Putamen (tissue), 1 donor: ENCODE measurements around the gene ECI2.
"Not testable (repeated sequence)": the region's sequence is repeated elsewhere in the genome, so short reads cannot be mapped to it uniquely, and the experiment has no call there.

ENCODE experiments used
- DNase-seq: peaks from one replicate; pipeline ENCODE4 v3.0.0-alpha.2; 2016; ENCODE audit warnings: low spot score

ECI2 gene

DNA sequence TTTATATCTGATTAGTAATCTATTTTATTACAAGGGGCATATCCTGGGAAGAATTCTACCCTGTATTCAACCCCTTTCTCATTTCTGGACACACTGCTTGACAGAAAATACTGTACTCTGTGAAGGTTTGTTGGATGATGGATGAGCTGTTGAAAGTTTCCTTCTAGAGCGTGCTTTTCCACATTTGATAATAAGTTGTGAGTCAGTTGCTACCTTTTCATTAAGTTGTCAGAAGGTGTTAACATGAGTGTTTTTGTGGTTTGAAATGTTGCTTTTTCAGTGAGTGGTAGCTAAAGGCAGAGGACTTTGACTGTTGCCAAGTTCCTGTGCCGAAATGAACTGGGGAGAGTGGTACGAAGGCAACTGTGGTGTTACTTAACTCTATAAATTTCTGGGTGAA lies 3.9 kb upstream of the ECI2 start:
- DNase-seq: no peak

GRCh38 chr6:4138186-4138585 lies 2.8 kb upstream of the ECI2 start:
- no peak for DNase-seq

GRCh38 chr6:4136354-4136831 lies 1.0 kb upstream of the ECI2 start:
- DNase-seq: no peak

- DNase-seq: peak; percentile 97
Observed at GRCh38 chr6:4135665-4136353, 434 bp upstream of the ECI2 start.

GRCh38 chr6:4133941-4134838 lies 1.2 kb downstream of the ECI2 start:
- DNase-seq: no peak

DNA sequence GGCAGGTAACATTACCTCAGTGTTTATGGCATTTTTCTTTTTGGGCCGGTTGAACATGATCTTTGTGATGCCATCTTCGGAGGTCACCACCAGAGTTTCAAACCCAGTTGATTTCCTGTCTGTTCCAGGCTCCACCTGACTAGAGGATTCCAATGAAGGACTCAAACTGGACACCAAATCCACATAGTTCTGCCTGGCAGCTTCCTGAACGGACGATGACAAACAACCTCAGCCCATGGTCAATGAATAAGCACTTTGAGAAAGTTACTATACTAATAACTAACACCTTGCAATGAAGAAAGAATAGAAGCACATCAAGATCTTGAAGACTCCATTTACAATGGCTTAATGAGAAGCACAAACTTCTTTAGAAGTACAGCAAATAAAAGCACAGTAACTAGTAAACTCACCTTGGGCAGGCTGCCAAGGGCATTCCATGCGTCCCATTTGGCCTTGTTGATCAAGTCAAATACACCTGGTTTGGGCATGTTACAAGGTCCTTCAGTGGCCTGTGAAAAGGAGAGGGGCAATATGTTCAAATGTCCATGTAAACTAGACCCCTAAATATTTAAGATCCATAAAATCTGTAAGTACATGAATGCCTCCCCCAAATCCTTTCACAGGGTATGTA lies 4.9 kb downstream of the ECI2 start:
- DNase-seq: no peak

GRCh38 chr6:4129446-4129845 lies 5.9 kb downstream of the ECI2 start:
- DNase-seq: no peak

DNA sequence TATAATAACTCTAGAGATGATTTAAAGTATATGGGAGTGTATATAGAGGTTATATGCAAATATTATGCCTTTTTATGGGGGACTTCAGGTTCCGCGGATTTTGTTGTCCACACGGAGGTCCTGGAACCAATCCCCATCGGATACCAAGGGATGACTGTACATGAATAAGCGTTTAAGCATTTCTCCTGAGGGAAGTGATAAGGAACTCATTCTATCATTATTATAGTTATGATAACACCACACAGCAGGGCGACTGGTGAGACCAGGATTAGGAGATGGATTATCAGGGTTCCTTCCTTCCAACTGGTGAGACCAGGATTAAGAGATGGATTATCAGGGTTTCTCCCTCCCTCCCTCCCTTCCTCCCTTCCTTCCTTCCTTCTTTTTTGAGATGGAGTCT lies 6.6 kb downstream of the ECI2 start:
- no peak for DNase-seq

- DNase-seq: no peak
Observed at GRCh38 chr6:4128072-4128471, 7.3 kb downstream of the ECI2 start.

GRCh38 chr6:4125933-4126864 lies 9.2 kb downstream of the ECI2 start:
- no peak for DNase-seq

- DNase-seq: no peak
Observed at GRCh38 chr6:4125500-4125899, 9.9 kb downstream of the ECI2 start.

GRCh38 chr6:4124351-4124750 lies 11.0 kb downstream of the ECI2 start:
- DNase-seq: no peak

DNA sequence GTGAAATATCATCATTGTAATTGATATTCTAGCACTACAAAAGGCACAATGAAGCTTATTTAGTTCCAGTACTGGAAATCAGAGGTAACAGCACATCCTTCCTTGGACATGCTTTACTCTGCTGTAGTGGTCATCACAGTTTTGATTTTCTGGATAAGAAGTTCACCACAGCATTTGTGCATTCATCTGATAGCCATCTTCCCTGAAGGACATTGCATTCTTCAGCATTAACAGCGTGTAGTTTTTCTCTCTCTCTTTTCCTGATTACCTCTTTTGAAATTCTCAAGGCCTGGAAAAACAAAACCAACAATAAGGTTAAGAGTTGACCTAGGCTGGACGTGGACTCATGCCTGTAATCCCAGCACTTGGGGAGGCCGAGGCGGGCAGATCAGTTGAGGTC lies 19.6 kb downstream of the ECI2 start:
- DNase-seq: no peak

DNA sequence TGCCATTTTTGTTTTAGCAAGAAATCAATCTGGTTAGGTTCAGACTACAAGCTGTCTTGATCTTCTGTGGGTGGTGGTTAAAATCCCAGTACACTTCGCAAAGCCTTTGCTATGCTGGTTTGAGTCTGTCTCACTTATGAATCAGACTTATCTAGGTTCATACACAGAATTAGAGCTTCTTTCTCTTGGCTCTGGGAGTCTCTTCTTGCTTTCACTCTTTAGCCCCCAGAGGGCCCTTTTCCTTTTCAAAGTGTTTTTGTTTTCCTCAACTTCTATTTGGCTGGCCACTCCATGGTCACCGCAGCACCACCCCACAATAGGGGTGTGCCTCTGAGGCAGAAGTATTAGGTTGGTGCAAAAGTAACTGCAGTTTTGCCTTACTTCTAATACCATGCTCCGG lies 21.3 kb downstream of the ECI2 start:
- no peak for DNase-seq

GRCh38 chr6:4113649-4114048 lies 21.7 kb downstream of the ECI2 start:
- no peak for DNase-seq

DNA sequence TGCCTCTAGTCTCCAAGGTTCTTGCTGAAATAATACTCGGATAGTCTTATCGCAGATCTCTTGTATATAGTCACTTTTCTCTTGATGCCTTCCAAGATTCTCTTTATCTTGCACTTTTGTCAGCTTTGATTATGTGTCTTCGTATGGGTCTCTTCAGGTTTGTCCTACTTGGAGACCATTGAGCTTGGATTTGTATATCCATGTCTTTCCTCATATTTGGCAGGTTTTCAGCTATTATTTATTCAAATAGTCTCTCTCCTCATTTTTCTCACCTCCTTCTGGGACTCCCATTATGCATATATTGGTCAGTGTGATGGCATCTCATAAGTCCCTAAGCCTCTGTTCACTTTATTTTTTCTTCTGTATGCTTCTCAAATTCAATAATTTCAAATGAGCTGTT lies 23.0 kb downstream of the ECI2 start:
- no peak for DNase-seq

DNA sequence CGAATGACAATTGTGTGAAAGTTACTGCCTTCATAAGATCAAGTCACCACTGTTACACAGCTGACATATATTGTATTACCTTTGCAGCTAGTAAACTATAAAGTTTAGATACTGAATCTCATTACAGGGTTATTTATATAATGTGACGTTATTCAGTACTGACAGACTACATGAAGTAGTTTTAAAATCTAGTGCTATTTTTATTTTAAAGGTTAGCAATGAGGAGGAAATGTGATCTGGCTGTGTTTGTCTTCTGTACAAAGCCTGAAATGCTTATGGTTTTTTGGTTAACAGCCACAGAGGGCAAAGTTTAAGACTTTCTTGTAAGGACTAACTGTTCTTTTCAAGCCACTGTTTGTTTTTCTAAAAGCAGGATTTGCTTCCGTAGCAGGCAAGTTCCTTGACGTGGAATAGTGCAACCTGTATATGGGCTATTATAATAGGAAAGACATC lies 26.0 kb downstream of the ECI2 start:
- not testable (repeated sequence) for DNase-seq

- DNase-seq: no peak
Observed at GRCh38 chr6:4108561-4109093, 26.7 kb downstream of the ECI2 start.

GRCh38 chr6:4107873-4108272 lies 27.5 kb downstream of the ECI2 start:
- DNase-seq: no peak

DNA sequence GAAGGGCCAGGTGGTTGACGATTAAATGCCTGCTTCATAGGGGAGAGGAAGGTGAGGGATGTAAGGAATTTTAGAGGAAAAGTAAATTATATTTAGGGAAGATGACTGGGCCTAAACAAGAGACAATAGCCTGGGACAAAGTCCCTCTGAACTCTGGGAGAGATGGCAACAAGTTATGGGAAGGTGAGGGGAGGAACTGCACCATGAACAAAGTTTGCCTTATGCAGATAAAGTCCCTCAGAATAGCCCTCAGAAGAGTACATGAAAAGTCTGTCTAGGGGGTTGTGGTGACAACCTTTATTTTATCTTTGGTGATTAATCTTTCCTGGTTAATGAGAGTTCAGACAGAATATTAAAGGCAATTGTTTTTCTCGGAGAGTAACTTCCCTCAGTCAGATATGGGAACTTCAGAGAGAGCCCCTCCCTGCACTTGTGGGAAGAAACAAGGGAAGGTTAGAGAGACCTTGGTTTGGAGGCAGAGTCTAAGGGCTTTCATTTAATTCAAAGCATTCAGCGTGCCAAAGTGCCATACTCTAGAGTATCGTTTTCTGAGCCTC lies 29.3 kb downstream of the ECI2 start:
- DNase-seq: no peak

DNA sequence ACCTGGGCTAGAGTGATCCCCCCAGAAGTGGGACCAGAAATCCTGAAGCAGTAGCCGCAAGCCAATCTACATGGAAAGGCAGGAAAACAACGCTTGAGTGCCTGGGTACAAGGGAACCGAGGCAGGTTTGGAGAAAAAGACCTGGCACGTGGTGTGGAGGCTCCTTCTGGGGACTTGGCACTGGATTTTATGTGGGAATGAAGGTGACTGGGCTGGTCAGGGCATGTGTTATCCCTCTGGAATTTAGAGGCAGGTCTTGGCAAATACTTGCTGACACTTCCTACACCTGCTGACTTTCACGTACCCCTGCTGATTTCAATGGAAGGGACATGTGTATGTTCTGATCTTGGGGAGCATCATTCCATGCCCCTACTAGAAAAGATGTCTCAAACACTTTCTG lies 31.4 kb downstream of the ECI2 start:
- no peak for DNase-seq
